Liver (tissue), 9 donors: Measurements from ENCODE around the gene APOBEC3H. TPM values are rescaled to one million over a fixed set of nuclear protein-coding genes. Genes with fewer than 3 reads are reported as not detected.

Experiments used
- DNase-seq: peaks from one replicate; pipeline ENCODE4 v3.0.0-alpha.2; 2017; ENCODE audit warnings: low spot score
- H3K27ac ChIP-seq, 2 donors: one replicate each; pipeline ENCODE4 v1.7.0; 2013; ENCODE audit warnings: inconsistent platforms in 2 of 2, low read length in 2 of 2, control low read depth in 1 of 2, low read depth in 1 of 2, mild to moderate bottlenecking in 1 of 2
- H3K27me3 ChIP-seq, 4 donors: one replicate each; pipeline versions ENCODE4 v1.6.1 to v1.7.0; 2013; ENCODE audit warnings: low read length in 3 of 4, inconsistent platforms in 1 of 4, mild to moderate bottlenecking in 1 of 4, moderate library complexity in 1 of 4; ENCODE audit not compliant: control insufficient read depth in 4 of 4, insufficient read depth in 4 of 4
- H3K36me3 ChIP-seq, 4 donors: one replicate each; pipeline versions ENCODE4 v1.6.1 to v1.7.0; 2013; ENCODE audit warnings: low read length in 3 of 4, mild to moderate bottlenecking in 3 of 4, low read depth in 1 of 4, moderate library complexity in 1 of 4; ENCODE audit not compliant: control insufficient read depth in 4 of 4, insufficient read depth in 3 of 4
- H3K4me1 ChIP-seq, 4 donors: one replicate each; pipeline versions ENCODE4 v1.6.1 to v1.7.0; 2013; ENCODE audit warnings: low read length in 3 of 4, mild to moderate bottlenecking in 3 of 4, moderate library complexity in 1 of 4; ENCODE audit not compliant: control insufficient read depth in 4 of 4, insufficient read depth in 4 of 4
- H3K4me3 ChIP-seq, 3 donors: one replicate each; pipeline versions ENCODE4 v1.6.1 to v1.7.0; 2013; ENCODE audit warnings: low read length in 3 of 3, control low read depth in 1 of 3, low read depth in 1 of 3, mild to moderate bottlenecking in 1 of 3
- H3K9ac ChIP-seq, 2 donors: one replicate each; pipeline ENCODE4 v1.7.0; 2013; ENCODE audit warnings: low read length in 2 of 2, mild to moderate bottlenecking in 2 of 2, moderate library complexity in 2 of 2, control low read depth in 1 of 2, low read depth in 1 of 2
- H3K9me3 ChIP-seq, 4 donors: one replicate each; pipeline versions ENCODE4 v1.6.1 to v1.7.0; 2013; ENCODE audit warnings: low read length in 3 of 4; ENCODE audit not compliant: control insufficient read depth in 4 of 4
- CTCF ChIP-seq: fragments of 150-350 bp; IDR thresholded peaks from 2 replicates; pipeline ENCODE4 v1.5.1; 2017; ENCODE audit warnings: improper control_type of control experiment, low read depth, low read length; ENCODE audit not compliant: missing input control
- EGR1 ChIP-seq, 2 donors: IDR thresholded peaks; 2 replicates each; pipeline ENCODE4 v1.6.1; 2016 to 2018; ENCODE audit warnings: antibody characterized with exemption in 2 of 2, low read depth in 2 of 2
- FOXA1 ChIP-seq: IDR thresholded peaks from 2 replicates; pipeline ENCODE4 v1.6.1; 2016; ENCODE audit warnings: antibody characterized with exemption
- FOXA2 ChIP-seq: IDR thresholded peaks from 2 replicates; pipeline ENCODE4 v1.6.1; 2016; ENCODE audit warnings: antibody characterized with exemption
- GABPA ChIP-seq, 2 donors: IDR thresholded peaks in 1 of 2; conservative IDR thresholded peaks in 1 of 2; 2 replicates each; pipeline ENCODE4 v1.6.1; 2016; ENCODE audit warnings: antibody characterized with exemption in 2 of 2, mild to moderate bottlenecking in 1 of 2, moderate library complexity in 1 of 2
- HNF4G ChIP-seq: IDR thresholded peaks from 2 replicates; pipeline ENCODE4 v1.6.1; 2016; ENCODE audit warnings: antibody characterized with exemption
- NR2F2 ChIP-seq: IDR thresholded peaks from 2 replicates; pipeline ENCODE4 v1.6.1; 2016; ENCODE audit warnings: antibody characterized with exemption
- RAD21 ChIP-seq, 2 donors: IDR thresholded peaks; 2 replicates each; pipeline ENCODE4 v1.6.1; 2016; ENCODE audit warnings: antibody characterized with exemption in 2 of 2, mild to moderate bottlenecking in 2 of 2
- RXRA ChIP-seq, 2 donors: IDR thresholded peaks; 2 replicates each; pipeline ENCODE4 v1.6.1; 2017 to 2018; ENCODE audit warnings: antibody characterized with exemption in 2 of 2, mild to moderate bottlenecking in 1 of 2
- SP1 ChIP-seq: IDR thresholded peaks from 2 replicates; pipeline ENCODE4 v1.6.1; 2018; ENCODE audit warnings: antibody characterized with exemption, mild to moderate bottlenecking
- TAF1 ChIP-seq: conservative IDR thresholded peaks from 2 replicates; pipeline ENCODE4 v1.6.1; 2016; ENCODE audit warnings: antibody characterized with exemption, mild to moderate bottlenecking
- YY1 ChIP-seq: IDR thresholded peaks from 2 replicates; pipeline ENCODE4 v1.6.1; 2016; ENCODE audit warnings: antibody characterized with exemption, mild to moderate bottlenecking
- ZBTB33 ChIP-seq: IDR thresholded peaks from 2 replicates; pipeline ENCODE4 v1.6.1; 2016; ENCODE audit warnings: antibody characterized with exemption
- WGBS: extraction: QIAGEN DNeasy Blood & Tissue Kit; methylation state at CpG from one replicate; pipeline ENCODE4 v1.1.7; 2013; 5-methylcytosine and 5-hydroxymethylcytosine counted together
- polyA plus RNA-seq, 2 donors: library from polyadenylated mRNA; stranded (reverse) in 1 of 2; unstranded in 1 of 2; fragments of 200-250 nt in 1 of 2; fragments of >200 nt in 1 of 2; fragmentation: Nextera tagmentation in 1 of 2; extraction: Ambion mirVana in 1 of 2; gene quantifications; one replicate each; pipeline versions ENCODE4 v1.2.1 to v1.2.3, GENCODE V29; 2013 to 2015
- total RNA-seq, 2 donors: library from RNA; depleted of rRNA; stranded (reverse); fragments of >200 nt; gene quantifications; one replicate each; pipeline ENCODE4 v1.2.3, GENCODE V29; 2014
- TF ChIP-seq, protein P1 (sequence below): IDR thresholded peaks from 2 replicates; pipeline ENCODE4 v1.6.1; 2016; ENCODE audit warnings: antibody characterized with exemption
- TF ChIP-seq, protein P2 (sequence below): IDR thresholded peaks from 2 replicates; pipeline ENCODE4 v1.6.1; 2016; ENCODE audit warnings: antibody characterized with exemption
- TF ChIP-seq, protein P3 (sequence below): IDR thresholded peaks from 2 replicates; pipeline ENCODE4 v1.6.1; 2016; ENCODE audit warnings: antibody characterized with exemption, mild to moderate bottlenecking
- donor health status: healthy.
- donor health status: healthy.
- donor health status: healthy.
- donor health status: healthy.
- donor health status: healthy.

Gene APOBEC3H
- total and polyA plus RNA-seq, 4 donors, result 0.25 TPM; not detected in 3

DNA sequence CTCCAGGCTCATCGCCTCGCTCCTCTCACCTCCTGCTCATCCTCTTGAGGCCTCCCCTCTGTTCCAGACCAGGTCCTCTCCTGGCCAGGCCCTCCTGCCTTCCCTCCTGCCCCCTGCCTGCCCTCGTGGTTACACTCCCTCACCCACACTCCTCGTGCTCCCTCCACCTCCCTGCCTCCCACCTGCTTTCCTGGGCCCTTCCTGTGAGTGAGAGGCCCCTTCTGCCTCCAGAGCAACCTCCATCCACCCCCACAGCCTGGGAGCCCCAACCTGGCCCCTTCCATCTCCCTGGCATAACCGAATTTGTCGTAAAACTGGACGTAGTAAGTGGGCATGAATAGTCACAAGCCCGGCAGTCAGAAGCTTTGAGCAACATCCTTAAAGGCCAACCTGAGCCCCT, 15.4 kb upstream of the APOBEC3H start:
- Histone ChIP-seq H3K27ac (no peak overlapping the region), H3K36me3 (no peaks in the 10 kb centered on the region), H3K27me3 (no peaks in the 10 kb centered on the region), H3K4me3 (no peak overlapping the region), H3K9ac (no peak overlapping the region), H3K4me1 (peaks cover 0 to 2% (median 0%) of the 10 kb centered on the region in 4 donors), H3K9me3 (no peaks in the 10 kb centered on the region)
- 84% methylated on average over 8 of the region's 8 CpGs for WGBS
- no peak for DNase-seq
- TF ChIP-seq, protein P1, sequence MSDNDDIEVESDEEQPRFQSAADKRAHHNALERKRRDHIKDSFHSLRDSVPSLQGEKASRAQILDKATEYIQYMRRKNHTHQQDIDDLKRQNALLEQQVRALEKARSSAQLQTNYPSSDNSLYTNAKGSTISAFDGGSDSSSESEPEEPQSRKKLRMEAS, result no peak
- no peak for TF ChIP-seq CTCF
- TF ChIP-seq GABPA (IDR thresholded peaks at IDR 0.05 in 1 of 2, conservative IDR thresholded peaks at IDR 0.05 in 1 of 2), result no peak
- no peak for TF ChIP-seq HNF4G
- no peak for TF ChIP-seq FOXA2
- TF ChIP-seq SP1, result no peak

DNA sequence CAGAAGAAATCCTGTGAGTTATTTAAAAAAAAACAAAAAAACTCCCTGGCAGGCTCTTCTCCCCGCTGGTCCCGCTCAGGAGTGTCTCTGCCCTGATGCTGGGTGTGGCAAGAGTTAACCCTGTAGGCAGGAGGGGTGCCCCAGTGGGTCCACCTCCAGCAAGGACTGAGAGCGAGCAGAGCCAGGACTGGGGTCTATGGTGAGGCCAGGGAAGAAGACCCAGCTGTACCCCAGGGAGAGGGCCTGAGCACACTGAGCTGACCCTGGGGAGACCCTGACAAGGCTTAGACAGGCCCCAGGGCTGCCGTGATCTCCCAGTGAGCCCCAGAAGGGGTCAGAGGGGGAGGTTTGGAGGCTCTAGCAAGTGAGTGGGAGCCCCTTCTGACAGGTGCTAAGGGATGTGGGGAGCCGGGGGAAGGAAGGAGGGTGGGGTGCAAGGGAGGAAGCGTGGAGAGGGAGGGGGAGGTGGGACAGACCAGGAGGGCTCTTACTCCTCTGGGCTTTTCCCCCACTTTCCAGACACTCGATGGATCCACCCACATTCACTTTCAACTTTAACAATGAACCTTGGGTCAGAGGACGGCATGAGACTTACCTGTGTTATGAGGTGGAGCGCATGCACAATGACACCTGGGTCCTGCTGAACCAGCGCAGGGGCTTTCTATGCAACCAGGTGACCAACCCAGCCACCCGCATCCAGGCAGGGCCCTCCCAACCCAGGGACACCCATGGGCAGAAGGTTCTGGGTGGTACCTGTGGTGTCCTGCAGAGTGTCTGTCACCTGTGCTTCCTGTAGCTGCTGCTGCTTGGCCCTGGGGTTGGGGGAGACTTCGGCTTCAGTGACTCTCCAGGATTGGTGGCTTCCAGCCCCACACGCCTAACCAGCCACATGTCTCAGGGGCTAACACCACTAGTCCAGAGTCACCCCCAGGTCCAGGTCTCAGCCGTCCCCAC, 13.6 kb upstream of the APOBEC3H start:
- Histone ChIP-seq H3K4me1 (no peaks in the 10 kb centered on the region), H3K4me3 (no peak overlapping the region), H3K9me3 (no peaks in the 10 kb centered on the region), H3K9ac (no peak overlapping the region), H3K27me3 (no peaks in the 10 kb centered on the region), H3K36me3 (no peaks in the 10 kb centered on the region), H3K27ac (no peak overlapping the region)
- 88% methylated on average over 14 of the region's 14 CpGs for WGBS
- no peak for DNase-seq
- no peak for TF ChIP-seq FOXA1
- TF ChIP-seq YY1, result no peak
- TF ChIP-seq EGR1 (IDR thresholded peaks at IDR 0.05; ENCODE audit: low read depth in 2 of 2), result no peak
- no peak for TF ChIP-seq RAD21 (IDR thresholded peaks at IDR 0.05)
- no peak for TF ChIP-seq TAF1
- TF ChIP-seq SP1, result no peak
- no peak for TF ChIP-seq RXRA (IDR thresholded peaks at IDR 0.05)
- TF ChIP-seq, protein P2, sequence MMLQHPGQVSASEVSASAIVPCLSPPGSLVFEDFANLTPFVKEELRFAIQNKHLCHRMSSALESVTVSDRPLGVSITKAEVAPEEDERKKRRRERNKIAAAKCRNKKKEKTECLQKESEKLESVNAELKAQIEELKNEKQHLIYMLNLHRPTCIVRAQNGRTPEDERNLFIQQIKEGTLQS, result no peak
- TF ChIP-seq, protein P3, sequence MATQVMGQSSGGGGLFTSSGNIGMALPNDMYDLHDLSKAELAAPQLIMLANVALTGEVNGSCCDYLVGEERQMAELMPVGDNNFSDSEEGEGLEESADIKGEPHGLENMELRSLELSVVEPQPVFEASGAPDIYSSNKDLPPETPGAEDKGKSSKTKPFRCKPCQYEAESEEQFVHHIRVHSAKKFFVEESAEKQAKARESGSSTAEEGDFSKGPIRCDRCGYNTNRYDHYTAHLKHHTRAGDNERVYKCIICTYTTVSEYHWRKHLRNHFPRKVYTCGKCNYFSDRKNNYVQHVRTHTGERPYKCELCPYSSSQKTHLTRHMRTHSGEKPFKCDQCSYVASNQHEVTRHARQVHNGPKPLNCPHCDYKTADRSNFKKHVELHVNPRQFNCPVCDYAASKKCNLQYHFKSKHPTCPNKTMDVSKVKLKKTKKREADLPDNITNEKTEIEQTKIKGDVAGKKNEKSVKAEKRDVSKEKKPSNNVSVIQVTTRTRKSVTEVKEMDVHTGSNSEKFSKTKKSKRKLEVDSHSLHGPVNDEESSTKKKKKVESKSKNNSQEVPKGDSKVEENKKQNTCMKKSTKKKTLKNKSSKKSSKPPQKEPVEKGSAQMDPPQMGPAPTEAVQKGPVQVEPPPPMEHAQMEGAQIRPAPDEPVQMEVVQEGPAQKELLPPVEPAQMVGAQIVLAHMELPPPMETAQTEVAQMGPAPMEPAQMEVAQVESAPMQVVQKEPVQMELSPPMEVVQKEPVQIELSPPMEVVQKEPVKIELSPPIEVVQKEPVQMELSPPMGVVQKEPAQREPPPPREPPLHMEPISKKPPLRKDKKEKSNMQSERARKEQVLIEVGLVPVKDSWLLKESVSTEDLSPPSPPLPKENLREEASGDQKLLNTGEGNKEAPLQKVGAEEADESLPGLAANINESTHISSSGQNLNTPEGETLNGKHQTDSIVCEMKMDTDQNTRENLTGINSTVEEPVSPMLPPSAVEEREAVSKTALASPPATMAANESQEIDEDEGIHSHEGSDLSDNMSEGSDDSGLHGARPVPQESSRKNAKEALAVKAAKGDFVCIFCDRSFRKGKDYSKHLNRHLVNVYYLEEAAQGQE, result no peak
- TF ChIP-seq ZBTB33, result no peak
- no peak for TF ChIP-seq HNF4G
- TF ChIP-seq NR2F2, result no peak
- TF ChIP-seq FOXA2, result no peak
- no peak for TF ChIP-seq GABPA (IDR thresholded peaks at IDR 0.05 in 1 of 2, conservative IDR thresholded peaks at IDR 0.05 in 1 of 2)
